Measurements from ENCODE around the gene JTB.

The JTB gene

DNA sequence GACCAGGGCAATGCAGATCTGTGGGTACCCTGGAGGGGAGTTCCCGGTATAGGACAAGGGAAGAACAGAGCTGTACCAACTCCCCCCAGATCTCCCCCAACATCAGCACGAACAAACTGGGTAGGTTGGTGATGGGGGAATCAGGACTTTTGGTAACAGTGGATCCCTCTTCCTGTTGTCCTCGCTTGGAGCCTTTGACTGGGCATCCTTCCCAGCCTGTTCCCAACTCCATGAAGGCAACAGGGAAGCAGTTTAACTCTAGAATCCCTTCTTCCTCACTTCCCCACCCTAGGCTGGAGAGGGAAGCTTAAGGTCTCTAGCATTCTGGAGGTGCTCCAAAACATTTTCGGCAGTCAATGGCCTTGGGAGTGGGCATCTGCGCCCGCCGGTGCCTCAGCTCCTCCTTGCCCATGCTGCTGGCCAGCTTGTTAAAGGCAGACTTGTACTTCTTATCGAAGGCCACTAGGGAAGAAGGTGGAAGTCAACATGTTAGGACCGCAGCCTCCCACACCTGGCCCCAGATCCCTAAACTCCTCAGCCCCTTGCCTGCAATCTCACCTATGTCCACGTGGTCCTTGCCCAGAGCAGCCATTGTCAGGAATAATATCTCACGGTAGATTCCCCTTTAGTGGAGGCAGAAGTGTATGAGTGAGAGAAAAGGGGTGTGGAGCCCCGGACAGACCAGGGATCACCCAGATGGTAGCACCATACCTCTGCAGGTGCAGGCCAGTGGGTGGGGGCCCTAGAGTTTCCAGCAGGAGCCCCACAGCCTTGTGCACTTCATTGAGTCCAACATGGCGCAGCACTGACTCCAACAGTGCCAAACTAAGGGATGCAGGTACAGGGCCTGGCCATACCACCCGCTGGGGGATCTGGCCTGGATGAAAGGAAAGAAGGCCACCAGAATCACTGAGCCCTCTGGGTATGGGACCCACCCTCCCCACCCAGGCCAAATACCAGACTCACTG, 47.2 kb downstream of the JTB start:
- no peak for DNase-seq

DNA sequence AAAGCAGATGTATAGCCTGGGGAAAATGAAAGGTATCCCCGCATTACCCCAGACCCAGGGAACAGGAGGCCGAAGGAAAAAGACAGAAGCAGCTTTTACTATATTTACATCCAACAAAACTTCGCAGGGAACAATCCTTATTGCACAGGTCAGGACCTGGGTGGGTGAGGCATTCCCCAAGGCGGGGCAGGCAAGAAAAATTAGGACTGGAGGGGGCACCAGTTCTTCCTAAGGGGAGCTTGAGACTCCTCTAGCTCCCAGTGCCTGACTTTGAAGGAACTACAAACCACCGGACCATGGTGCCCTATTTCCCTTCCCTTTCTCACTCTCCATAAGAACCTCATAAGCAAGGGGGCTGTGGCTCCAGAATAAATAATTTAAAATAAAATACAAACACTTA, 48.0 kb downstream of the JTB start:
- no peak for DNase-seq

GRCh38 chr1:153928791-153929341, 48.6 kb downstream of the JTB start:
- no peak for DNase-seq

- no peak for DNase-seq
Observed at GRCh38 chr1:153928245-153928644, 49.2 kb downstream of the JTB start.

- no peak for DNase-seq
Observed at GRCh38 chr1:153926405-153926804, 51.1 kb downstream of the JTB start.
